Measurements from ENCODE around the gene DHX34.

DNA sequence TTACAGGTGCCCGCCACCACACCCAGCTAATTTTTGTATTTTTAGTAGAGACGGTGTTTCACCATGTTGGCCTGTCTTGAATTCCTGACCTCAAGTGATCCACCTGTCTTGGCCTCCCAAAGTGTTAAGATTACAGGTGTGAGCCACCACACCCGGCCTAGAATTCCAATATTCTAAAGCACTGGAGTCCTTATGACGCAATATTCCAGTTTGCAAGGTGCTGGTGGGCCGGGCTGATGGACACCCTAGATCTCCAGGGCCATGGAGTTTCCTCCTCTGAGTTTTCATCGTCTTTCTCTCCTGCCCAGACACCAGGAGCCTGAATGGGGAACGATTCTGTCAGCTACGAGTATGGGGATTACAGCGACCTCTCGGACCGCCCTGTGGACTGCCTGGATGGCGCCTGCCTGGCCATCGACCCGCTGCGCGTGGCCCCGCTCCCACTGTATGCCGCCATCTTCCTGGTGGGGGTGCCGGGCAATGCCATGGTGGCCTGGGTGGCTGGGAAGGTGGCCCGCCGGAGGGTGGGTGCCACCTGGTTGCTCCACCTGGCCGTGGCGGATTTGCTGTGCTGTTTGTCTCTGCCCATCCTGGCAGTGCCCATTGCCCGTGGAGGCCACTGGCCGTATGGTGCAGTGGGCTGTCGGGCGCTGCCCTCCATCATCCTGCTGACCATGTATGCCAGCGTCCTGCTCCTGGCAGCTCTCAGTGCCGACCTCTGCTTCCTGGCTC is 8.5 kb upstream of the DHX34 start:
- TF ChIP-seq, protein P1, sequence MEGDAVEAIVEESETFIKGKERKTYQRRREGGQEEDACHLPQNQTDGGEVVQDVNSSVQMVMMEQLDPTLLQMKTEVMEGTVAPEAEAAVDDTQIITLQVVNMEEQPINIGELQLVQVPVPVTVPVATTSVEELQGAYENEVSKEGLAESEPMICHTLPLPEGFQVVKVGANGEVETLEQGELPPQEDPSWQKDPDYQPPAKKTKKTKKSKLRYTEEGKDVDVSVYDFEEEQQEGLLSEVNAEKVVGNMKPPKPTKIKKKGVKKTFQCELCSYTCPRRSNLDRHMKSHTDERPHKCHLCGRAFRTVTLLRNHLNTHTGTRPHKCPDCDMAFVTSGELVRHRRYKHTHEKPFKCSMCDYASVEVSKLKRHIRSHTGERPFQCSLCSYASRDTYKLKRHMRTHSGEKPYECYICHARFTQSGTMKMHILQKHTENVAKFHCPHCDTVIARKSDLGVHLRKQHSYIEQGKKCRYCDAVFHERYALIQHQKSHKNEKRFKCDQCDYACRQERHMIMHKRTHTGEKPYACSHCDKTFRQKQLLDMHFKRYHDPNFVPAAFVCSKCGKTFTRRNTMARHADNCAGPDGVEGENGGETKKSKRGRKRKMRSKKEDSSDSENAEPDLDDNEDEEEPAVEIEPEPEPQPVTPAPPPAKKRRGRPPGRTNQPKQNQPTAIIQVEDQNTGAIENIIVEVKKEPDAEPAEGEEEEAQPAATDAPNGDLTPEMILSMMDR (IDR thresholded peaks at IDR 0.05; ENCODE audit: poor library complexity): no peak
- TF ChIP-seq EZH2 (IDR thresholded peaks at IDR 0.05; ENCODE audit: borderline replicate concordance): no peak

Data from hepatocyte (in vitro differentiated cells).